HCT116 (cell line): Measurements from ENCODE around the gene HYAL4. TPM values are rescaled to one million over a fixed set of nuclear protein-coding genes. Genes with fewer than 3 reads are reported as not detected.

Source experiments
- ATAC-seq: fragments of 200-7000 bp; cut with Tn5 transposase; 2 replicates; pipeline ENCODE4 v1.9.1; 2020; ENCODE audit warnings: mild to moderate bottlenecking, moderate library complexity
- BruUV-seq: library from RNA; stranded (reverse); fragments of 400-500 nt; replicated peaks from 2 replicates; lab custom pipeline; 2021; lab: Mats Ljungman, UMichigan
- CTCF ChIA-PET: fragments of 300-600 bp; sonication (Branson Sonifier 250); formaldehyde crosslinking; loops from one replicate; lab custom pipeline; 2021; ENCODE audit warnings: antibody characterized with exemption; lab: Charles Lee
- POLR2A ChIA-PET: fragments of 300-600, 350-600 bp; sonication (Branson Sonifier 250); formaldehyde crosslinking; loops from one replicate; lab custom pipeline; 2021; ENCODE audit warnings: antibody characterized with exemption; lab: Charles Lee
- RAD21 ChIA-PET, 2 experiments: fragments of 300-600 bp; sonication (Branson Sonifier 250); formaldehyde crosslinking; loops; one replicate each; lab custom pipeline; 2023; ENCODE audit warnings: low total read pairs in 2 of 2; ENCODE audit not compliant: uncharacterized antibody in 2 of 2, unreplicated experiment in 2 of 2, low non-redundant PET in 1 of 2; lab: Charles Lee
- DNase-seq: peaks from one replicate; pipeline ENCODE4 v3.0.0-alpha.2; 2010; ENCODE audit warnings: low read depth, low spot score
- H2AFZ ChIP-seq: fragments of 200-600 bp; shearing (Covaris generic), sonication (generic); 2 replicates; pipeline ENCODE4 v1.6.1; 2017; ENCODE audit warnings: low read depth, mixed run types, mixed read lengths, antibody characterized with exemption, low read length; ENCODE audit not compliant: poor library complexity, severe bottlenecking
- H3K27ac ChIP-seq: 2 replicates; pipeline ENCODE4 v1.5.1; 2012; ENCODE audit warnings: low read depth, low read length
- H3K27me3 ChIP-seq: fragments of 200-600 bp; sonication (generic); 2 replicates; pipeline ENCODE4 v1.6.1; 2016; ENCODE audit warnings: mixed run types, low read length, mixed read lengths; ENCODE audit not compliant: insufficient read depth
- H3K36me3 ChIP-seq, 2 experiments: fragments of 200-500 bp in 1 of 2; fragments of 200-600 bp in 1 of 2; sonication (Bioruptor generic) in 1 of 2; sonication (generic) in 1 of 2; 2 replicates each; pipeline versions ENCODE4 v1.5.1 to v1.6.1; 2014 to 2016; ENCODE audit warnings: low read length in 2 of 2, inconsistent platforms in 1 of 2, mixed read lengths in 1 of 2, mixed run types in 1 of 2; ENCODE audit not compliant: insufficient read depth in 2 of 2, control insufficient read depth in 1 of 2
- H3K4me1 ChIP-seq, 2 experiments: fragments of 200-600 bp in 1 of 2; sonication (generic) in 1 of 2; 2 replicates each; pipeline versions ENCODE4 v1.5.1 to v1.6.1; 2012 to 2017; ENCODE audit warnings: low read length in 2 of 2, inconsistent platforms in 1 of 2, mild to moderate bottlenecking in 1 of 2, mixed read lengths in 1 of 2, mixed run types in 1 of 2, moderate library complexity in 1 of 2; ENCODE audit not compliant: insufficient read depth in 2 of 2, control insufficient read depth in 1 of 2
- H3K4me2 ChIP-seq: fragments of 200-600 bp; sonication (generic); 2 replicates; pipeline ENCODE4 v1.6.1; 2017; ENCODE audit warnings: mixed run types, low read length, mixed read lengths
- H3K4me3 ChIP-seq, 2 experiments: fragments of 200-600 bp in 1 of 2; sonication (generic) in 1 of 2; replicated peaks in 1 of 2; 2 replicates each; pipeline ENCODE4 v1.5.1; 2011 to 2016; ENCODE audit warnings: low read length in 2 of 2, control low read depth in 1 of 2, low read depth in 1 of 2, mild to moderate bottlenecking in 1 of 2, mixed read lengths in 1 of 2, mixed run types in 1 of 2
- H3K79me2 ChIP-seq: fragments of 200-600 bp; sonication (generic); 2 replicates; pipeline ENCODE4 v1.6.1; 2017; ENCODE audit warnings: mild to moderate bottlenecking, mixed run types, low read length, moderate library complexity, mixed read lengths; ENCODE audit not compliant: insufficient read depth
- H3K9ac ChIP-seq: fragments of 200-600 bp; sonication (generic); 2 replicates; pipeline ENCODE4 v1.6.1; 2016; ENCODE audit warnings: low read length, mixed read lengths
- H3K9me2 ChIP-seq: fragments of 200-600 bp; sonication (generic), shearing (Covaris generic); 2 replicates; pipeline ENCODE4 v1.6.1; 2017; ENCODE audit warnings: mixed run types, mild to moderate bottlenecking, moderate library complexity; ENCODE audit not compliant: insufficient read depth
- H3K9me3 ChIP-seq, 2 experiments: fragments of 200-500 bp in 1 of 2; fragments of 200-600 bp in 1 of 2; sonication (Bioruptor generic) in 1 of 2; sonication (generic) in 1 of 2; 2 replicates each; pipeline ENCODE4 v1.6.1; 2014 to 2017; ENCODE audit warnings: low read length in 2 of 2, mixed read lengths in 2 of 2, inconsistent platforms in 1 of 2, low read depth in 1 of 2, mild to moderate bottlenecking in 1 of 2, mixed run types in 1 of 2, moderate library complexity in 1 of 2; ENCODE audit not compliant: control insufficient read depth in 1 of 2, insufficient read depth in 1 of 2
- H4K20me1 ChIP-seq: fragments of 200-600 bp; sonication (generic), shearing (Covaris generic); 2 replicates; pipeline ENCODE4 v1.6.1; 2017; ENCODE audit warnings: mixed run types, mild to moderate bottlenecking, moderate library complexity; ENCODE audit not compliant: insufficient read depth
- CEBPB ChIP-seq: IDR thresholded peaks from 2 replicates; pipeline ENCODE4 v1.6.1; 2012; ENCODE audit warnings: low read depth
- EGR1 ChIP-seq: IDR thresholded peaks from 2 replicates; pipeline ENCODE4 v1.6.1; 2012; ENCODE audit warnings: low read depth
- ELF1 ChIP-seq: IDR thresholded peaks from 2 replicates; pipeline ENCODE4 v1.6.1; 2012; ENCODE audit warnings: low read depth, borderline replicate concordance
- EZH2 ChIP-seq: fragments of 200-600 bp; sonication (generic); IDR thresholded peaks from 2 replicates; pipeline ENCODE4 v1.6.1; 2017; ENCODE audit warnings: antibody characterized with exemption, mixed run types
- EZH2phosphoT487 ChIP-seq: fragments of 200-600 bp; IDR thresholded peaks from 2 replicates; pipeline ENCODE4 v1.6.1; 2018; ENCODE audit warnings: antibody characterized with exemption, borderline replicate concordance
- FOSL1 ChIP-seq: IDR thresholded peaks from 2 replicates; pipeline ENCODE4 v1.6.1; 2012; ENCODE audit warnings: low read depth
- RAD21 ChIP-seq: IDR thresholded peaks from 2 replicates; pipeline ENCODE4 v1.6.1; 2012; ENCODE audit warnings: low read depth, mild to moderate bottlenecking
- SP1 ChIP-seq: IDR thresholded peaks from 2 replicates; pipeline ENCODE4 v1.6.1; 2012; ENCODE audit warnings: low read depth
- SRF ChIP-seq: IDR thresholded peaks from 2 replicates; pipeline ENCODE4 v1.6.1; 2012; ENCODE audit warnings: low read depth
- YY1 ChIP-seq: IDR thresholded peaks from 2 replicates; pipeline ENCODE4 v1.6.1; 2011; ENCODE audit warnings: low read length, low read depth, moderate library complexity, mild to moderate bottlenecking; ENCODE audit not compliant: insufficient replicate concordance; ENCODE audit errors: extremely low read depth
- ZNF274 ChIP-seq: fragments of 200-500 bp; sonication (Bioruptor generic); IDR thresholded peaks from 2 replicates; pipeline ENCODE4 v1.6.1; 2014; ENCODE audit warnings: mild to moderate bottlenecking, low read depth, low read length, inconsistent platforms
- intact Hi-C: fragments of 100-400 bp; cut with micrococcal nuclease; formaldehyde crosslinking; loops from 2 replicates; pipeline ENCODE4 v1.10.0; 2022
- total RNA-seq: library from RNA; stranded (reverse); gene quantifications from one replicate; pipeline ENCODE4 v1.2.1, GENCODE V29; 2021; ENCODE audit not compliant: unreplicated experiment
- TF ChIP-seq, protein P1 (sequence below): IDR thresholded peaks from 2 replicates; pipeline ENCODE4 v1.6.1; 2012; ENCODE audit warnings: low read depth
- TF ChIP-seq, protein P2 (sequence below): IDR thresholded peaks from 2 replicates; pipeline ENCODE4 v1.6.1; 2012
- TF ChIP-seq, protein P3 (sequence below): IDR thresholded peaks from 2 replicates; pipeline ENCODE4 v1.6.1; 2011; ENCODE audit warnings: mild to moderate bottlenecking, low read length, moderate library complexity; ENCODE audit not compliant: insufficient replicate concordance; ENCODE audit errors: extremely low read depth

HYAL4 gene
- total RNA-seq, 1 experiment from 2014 or later: not detected

DNA sequence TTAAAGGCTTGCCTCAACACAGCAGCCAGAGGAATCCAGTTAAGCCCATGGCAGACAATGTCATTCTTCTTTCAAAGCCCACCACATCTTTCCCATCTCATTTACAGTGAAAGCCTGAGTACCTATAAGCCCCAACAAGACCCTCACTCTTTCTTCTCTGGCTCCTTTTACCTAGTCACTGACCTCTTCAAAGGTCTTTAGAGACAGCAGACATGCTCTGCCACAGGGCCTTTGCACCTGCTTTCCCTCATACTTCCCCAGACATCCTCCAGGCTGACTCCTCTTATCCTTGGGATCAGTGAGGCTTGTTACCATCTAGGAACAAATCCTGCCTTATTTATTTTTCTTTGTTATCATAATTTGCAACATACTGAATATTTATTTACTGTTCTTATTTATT is 17.8 kb downstream of the HYAL4 start:
- DNase-seq: no peak
- Histone ChIP-seq H3K9me2 (no peaks in the 10 kb centered on the region), H3K27ac (no peak overlapping the region), H3K79me2 (no peaks in the 10 kb centered on the region), H3K36me3 (no peaks in the 10 kb centered on the region), H2AFZ (no peak overlapping the region), H3K9ac (no peak overlapping the region), H3K27me3 (no peaks in the 10 kb centered on the region), H3K9me3 (no peaks in the 10 kb centered on the region), H3K4me2 (no peak overlapping the region), H3K4me1 (no peaks in the 10 kb centered on the region), H3K4me3 (no peak overlapping the region), H4K20me1 (no peaks in the 10 kb centered on the region)
- ChIA-PET RAD21 (no interaction called here), CTCF (interaction anchor here (1.1 kb wide), 1 partner anchor 64 kb away, joined by 3 read pairs; no protein-coding TSS in a partner anchor), POLR2A (no interaction called here)
- ATAC-seq: no peak
- BruUV-seq: no TSS peak
- intact Hi-C loops: no loop called here
- no peak for TF ChIP-seq SP1
- TF ChIP-seq, protein P1, sequence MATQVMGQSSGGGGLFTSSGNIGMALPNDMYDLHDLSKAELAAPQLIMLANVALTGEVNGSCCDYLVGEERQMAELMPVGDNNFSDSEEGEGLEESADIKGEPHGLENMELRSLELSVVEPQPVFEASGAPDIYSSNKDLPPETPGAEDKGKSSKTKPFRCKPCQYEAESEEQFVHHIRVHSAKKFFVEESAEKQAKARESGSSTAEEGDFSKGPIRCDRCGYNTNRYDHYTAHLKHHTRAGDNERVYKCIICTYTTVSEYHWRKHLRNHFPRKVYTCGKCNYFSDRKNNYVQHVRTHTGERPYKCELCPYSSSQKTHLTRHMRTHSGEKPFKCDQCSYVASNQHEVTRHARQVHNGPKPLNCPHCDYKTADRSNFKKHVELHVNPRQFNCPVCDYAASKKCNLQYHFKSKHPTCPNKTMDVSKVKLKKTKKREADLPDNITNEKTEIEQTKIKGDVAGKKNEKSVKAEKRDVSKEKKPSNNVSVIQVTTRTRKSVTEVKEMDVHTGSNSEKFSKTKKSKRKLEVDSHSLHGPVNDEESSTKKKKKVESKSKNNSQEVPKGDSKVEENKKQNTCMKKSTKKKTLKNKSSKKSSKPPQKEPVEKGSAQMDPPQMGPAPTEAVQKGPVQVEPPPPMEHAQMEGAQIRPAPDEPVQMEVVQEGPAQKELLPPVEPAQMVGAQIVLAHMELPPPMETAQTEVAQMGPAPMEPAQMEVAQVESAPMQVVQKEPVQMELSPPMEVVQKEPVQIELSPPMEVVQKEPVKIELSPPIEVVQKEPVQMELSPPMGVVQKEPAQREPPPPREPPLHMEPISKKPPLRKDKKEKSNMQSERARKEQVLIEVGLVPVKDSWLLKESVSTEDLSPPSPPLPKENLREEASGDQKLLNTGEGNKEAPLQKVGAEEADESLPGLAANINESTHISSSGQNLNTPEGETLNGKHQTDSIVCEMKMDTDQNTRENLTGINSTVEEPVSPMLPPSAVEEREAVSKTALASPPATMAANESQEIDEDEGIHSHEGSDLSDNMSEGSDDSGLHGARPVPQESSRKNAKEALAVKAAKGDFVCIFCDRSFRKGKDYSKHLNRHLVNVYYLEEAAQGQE: no peak
- TF ChIP-seq ELF1: no peak
- TF ChIP-seq, protein P2, sequence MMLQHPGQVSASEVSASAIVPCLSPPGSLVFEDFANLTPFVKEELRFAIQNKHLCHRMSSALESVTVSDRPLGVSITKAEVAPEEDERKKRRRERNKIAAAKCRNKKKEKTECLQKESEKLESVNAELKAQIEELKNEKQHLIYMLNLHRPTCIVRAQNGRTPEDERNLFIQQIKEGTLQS: no peak
- TF ChIP-seq FOSL1: no peak
- TF ChIP-seq ZNF274: no peak
- TF ChIP-seq SRF: no peak
- TF ChIP-seq, protein P3, sequence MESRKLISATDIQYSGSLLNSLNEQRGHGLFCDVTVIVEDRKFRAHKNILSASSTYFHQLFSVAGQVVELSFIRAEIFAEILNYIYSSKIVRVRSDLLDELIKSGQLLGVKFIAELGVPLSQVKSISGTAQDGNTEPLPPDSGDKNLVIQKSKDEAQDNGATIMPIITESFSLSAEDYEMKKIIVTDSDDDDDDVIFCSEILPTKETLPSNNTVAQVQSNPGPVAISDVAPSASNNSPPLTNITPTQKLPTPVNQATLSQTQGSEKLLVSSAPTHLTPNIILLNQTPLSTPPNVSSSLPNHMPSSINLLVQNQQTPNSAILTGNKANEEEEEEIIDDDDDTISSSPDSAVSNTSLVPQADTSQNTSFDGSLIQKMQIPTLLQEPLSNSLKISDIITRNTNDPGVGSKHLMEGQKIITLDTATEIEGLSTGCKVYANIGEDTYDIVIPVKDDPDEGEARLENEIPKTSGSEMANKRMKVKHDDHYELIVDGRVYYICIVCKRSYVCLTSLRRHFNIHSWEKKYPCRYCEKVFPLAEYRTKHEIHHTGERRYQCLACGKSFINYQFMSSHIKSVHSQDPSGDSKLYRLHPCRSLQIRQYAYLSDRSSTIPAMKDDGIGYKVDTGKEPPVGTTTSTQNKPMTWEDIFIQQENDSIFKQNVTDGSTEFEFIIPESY: no peak
- no peak for TF ChIP-seq EZH2phosphoT487
- no peak for TF ChIP-seq EGR1
- TF ChIP-seq RAD21: no peak
- no peak for TF ChIP-seq EZH2
- TF ChIP-seq CEBPB: no peak
- TF ChIP-seq YY1: no peak
